ENCODE results near the gene MARCHF7. TPM values are rescaled to one million over a fixed set of nuclear protein-coding genes. Genes with fewer than 3 reads are reported as not detected.
A peak's percentile ranks its signal among the peaks of the same experiment; 100 is the strongest.
"Not testable (repeated sequence)": the region's sequence is repeated elsewhere in the genome, so short reads cannot be mapped to it uniquely, and the experiment has no call there.

Gene MARCHF7
- total RNA-seq, 1 experiment from 2014 or later, result 84.3 TPM

DNA sequence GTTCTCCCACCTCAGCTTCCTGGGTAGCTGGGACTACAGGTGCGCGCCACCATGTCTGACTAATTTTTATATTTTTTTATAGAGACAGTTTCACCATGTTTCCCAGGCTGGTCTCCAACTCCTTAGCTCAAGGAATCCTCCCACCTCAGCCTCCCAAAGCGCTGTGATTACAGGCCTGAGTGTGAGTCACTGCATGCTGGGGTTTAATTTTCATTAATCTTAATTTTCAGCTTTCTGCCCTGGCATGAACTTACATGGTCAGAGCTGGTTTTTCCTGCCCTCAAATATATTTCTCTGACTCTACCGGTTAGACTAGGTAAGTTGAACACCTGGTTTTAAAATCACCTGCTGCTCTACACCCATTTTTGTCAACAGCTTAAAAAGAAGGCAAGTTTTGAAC, 3.1 kb downstream of the MARCHF7 start:
- no peak for ATAC-seq
- Histone ChIP-seq H3F3A (ENCODE audit: low read length, unreplicated experiment) (peaks cover 5% of the 10 kb centered on the region), H3K4me3 (ENCODE audit: low read length) (peak overlapping the region; percentile 100), H3K36me3 (ENCODE audit: low read depth, low read length) (peaks cover 56% of the 10 kb centered on the region), H3K27ac (ENCODE audit: low read length) (peak overlapping the region; percentile 82; the same call in 1 of the 2 replicates), H3K9me2 (replicated peaks; ENCODE audit: low read length) (no peaks in the 10 kb centered on the region), H3K4me2 (ENCODE audit: low read length) (peak overlapping the region; percentile 97), H3K79me2 (ENCODE audit: low read length) (peaks cover 94% of the 10 kb centered on the region), H4K20me1 (ENCODE audit: low read length) (peaks cover 75% of the 10 kb centered on the region), H2AFZ (ENCODE audit: low read length) (no peak overlapping the region), H3K9me3 (ENCODE audit: low read length) (no peaks in the 10 kb centered on the region), H3K27me3 (ENCODE audit: low read length) (no peaks in the 10 kb centered on the region), H3K4me1 (ENCODE audit: insufficient read depth, low read length) (peaks cover 30% of the 10 kb centered on the region), H3K9ac (ENCODE audit: low read length) (no peak overlapping the region)
- no peak for TF ChIP-seq EZH2phosphoT487 (IDR thresholded peaks at IDR 0.05; ENCODE audit: borderline replicate concordance, low read length)
- TF ChIP-seq CTCF (conservative IDR thresholded peaks at IDR 0.05; ENCODE audit: low read depth, low read length), result no peak
- TF ChIP-seq EZH2 (IDR thresholded peaks at IDR 0.05; ENCODE audit: low read length, unreplicated experiment), result no peak
- DNase-seq, result peak; percentile 49
- POLR2A ChIA-PET (ENCODE audit: unreplicated experiment), result no interaction called here
- no TSS peak for BruUV-seq (replicated peaks)
- intact Hi-C loops (cut with micrococcal nuclease), result loop anchor here (2.0 kb wide), 1 partner anchor 39 kb away; no protein-coding TSS in a partner anchor
- CTCF ChIA-PET, result no interaction called here

DNA sequence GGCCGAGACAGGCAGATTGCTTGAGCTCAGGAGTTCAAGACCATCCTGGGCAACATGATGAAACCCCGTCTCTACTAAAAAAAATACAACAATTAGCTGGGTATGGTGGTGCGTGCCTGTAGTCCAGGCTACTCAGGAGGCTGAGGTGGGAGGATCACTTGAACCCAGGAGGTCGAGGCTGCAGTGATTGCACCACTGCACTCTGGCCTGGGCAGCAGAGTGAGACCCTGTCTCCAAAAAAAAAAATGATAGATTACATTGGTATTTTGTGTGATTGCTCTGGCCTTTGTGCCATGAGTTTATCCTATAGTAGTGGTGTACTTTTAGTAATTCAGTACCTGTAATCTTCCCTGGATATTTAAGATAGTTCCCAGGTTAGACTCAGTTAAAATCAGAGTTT, 4.1 kb downstream of the MARCHF7 start:
- peaks cover 85% of the 10 kb centered on the region for H4K20me1 ChIP-seq (ENCODE audit: low read length)

GRCh38 chr2:159716857-159717256, 4.6 kb downstream of the MARCHF7 start:
- peaks cover 5% of the 10 kb centered on the region for H3F3A ChIP-seq (ENCODE audit: low read length, unreplicated experiment)
- DNase-seq (no peak), ATAC-seq (no peak)
- no TSS peak for BruUV-seq (replicated peaks)
- no peaks in the 10 kb centered on the region for H3K9me3 ChIP-seq (ENCODE audit: low read length)
- TF ChIP-seq EZH2 (IDR thresholded peaks at IDR 0.05; ENCODE audit: low read length, unreplicated experiment), result no peak
- no peak for TF ChIP-seq EZH2phosphoT487 (IDR thresholded peaks at IDR 0.05; ENCODE audit: borderline replicate concordance, low read length)
- TF ChIP-seq CTCF (conservative IDR thresholded peaks at IDR 0.05; ENCODE audit: low read depth, low read length), result no peak
- no peak overlapping the region for H3K27ac ChIP-seq (ENCODE audit: low read length)
- H3K9ac ChIP-seq (ENCODE audit: low read length), result no peak overlapping the region
- H3K79me2 ChIP-seq (ENCODE audit: low read length), result peaks cover 96% of the 10 kb centered on the region
- ChIA-PET POLR2A (ENCODE audit: unreplicated experiment) (no interaction called here), CTCF (no interaction called here)
- H3K4me2 ChIP-seq (ENCODE audit: low read length), result no peak overlapping the region
- peaks cover 65% of the 10 kb centered on the region for H3K36me3 ChIP-seq (ENCODE audit: low read depth, low read length)
- no peak overlapping the region for H2AFZ ChIP-seq (ENCODE audit: low read length)
- no peaks in the 10 kb centered on the region for H3K9me2 ChIP-seq (replicated peaks; ENCODE audit: low read length)
- intact Hi-C loops (cut with micrococcal nuclease), result no loop called here
- no peak overlapping the region for H3K4me3 ChIP-seq (ENCODE audit: low read length)
- peaks cover 89% of the 10 kb centered on the region for H4K20me1 ChIP-seq (ENCODE audit: low read length)
- no peaks in the 10 kb centered on the region for H3K27me3 ChIP-seq (ENCODE audit: low read length)
- H3K4me1 ChIP-seq (ENCODE audit: insufficient read depth, low read length), result peaks cover 19% of the 10 kb centered on the region

More for the DNA sequence above, 4.1 kb downstream of the MARCHF7 start:
- H3F3A ChIP-seq (ENCODE audit: low read length, unreplicated experiment); BruUV-seq (replicated peaks); ATAC-seq; H3K27ac ChIP-seq (ENCODE audit: low read length); H2AFZ ChIP-seq (ENCODE audit: low read length); CTCF ChIA-PET; H3K9ac ChIP-seq (ENCODE audit: low read length); H3K9me2 ChIP-seq (replicated peaks; ENCODE audit: low read length); H3K9me3 ChIP-seq (ENCODE audit: low read length); H3K4me2 ChIP-seq (ENCODE audit: low read length); POLR2A ChIA-PET (ENCODE audit: unreplicated experiment); H3K27me3 ChIP-seq (ENCODE audit: low read length); intact Hi-C loops (cut with micrococcal nuclease); DNase-seq; H3K4me3 ChIP-seq (ENCODE audit: low read length): not testable (repeated sequence)
- Histone ChIP-seq H3K36me3 (ENCODE audit: low read depth, low read length) (peaks cover 65% of the 10 kb centered on the region), H3K79me2 (ENCODE audit: low read length) (peaks cover 95% of the 10 kb centered on the region), H3K4me1 (ENCODE audit: insufficient read depth, low read length) (peaks cover 21% of the 10 kb centered on the region)
